Measurements from ENCODE around the gene CIB2. TPM values are rescaled to one million over a fixed set of nuclear protein-coding genes. Genes with fewer than 3 reads are reported as not detected.

CIB2 gene
- total and polyA plus RNA-seq, 11 donors = 3.3 to 18.5 (median 9.1) TPM

- no peaks in the 10 kb centered on the region for H3K4me1 ChIP-seq
- ATAC-seq (no peak), DNase-seq (no peak)
- no peak overlapping the region for H3K4me3 ChIP-seq
- H3K27me3 ChIP-seq = no peaks in the 10 kb centered on the region
- no peaks in the 10 kb centered on the region for H3K9me3 ChIP-seq
- H3K27ac ChIP-seq = no peak overlapping the region
- WGBS, 4 donors = 85 to 96% (median 93%) methylated on average over 5 of the region's 5 CpGs
- no peak for TF ChIP-seq POLR2A (IDR thresholded peaks at IDR 0.05)
- TF ChIP-seq, protein P1, sequence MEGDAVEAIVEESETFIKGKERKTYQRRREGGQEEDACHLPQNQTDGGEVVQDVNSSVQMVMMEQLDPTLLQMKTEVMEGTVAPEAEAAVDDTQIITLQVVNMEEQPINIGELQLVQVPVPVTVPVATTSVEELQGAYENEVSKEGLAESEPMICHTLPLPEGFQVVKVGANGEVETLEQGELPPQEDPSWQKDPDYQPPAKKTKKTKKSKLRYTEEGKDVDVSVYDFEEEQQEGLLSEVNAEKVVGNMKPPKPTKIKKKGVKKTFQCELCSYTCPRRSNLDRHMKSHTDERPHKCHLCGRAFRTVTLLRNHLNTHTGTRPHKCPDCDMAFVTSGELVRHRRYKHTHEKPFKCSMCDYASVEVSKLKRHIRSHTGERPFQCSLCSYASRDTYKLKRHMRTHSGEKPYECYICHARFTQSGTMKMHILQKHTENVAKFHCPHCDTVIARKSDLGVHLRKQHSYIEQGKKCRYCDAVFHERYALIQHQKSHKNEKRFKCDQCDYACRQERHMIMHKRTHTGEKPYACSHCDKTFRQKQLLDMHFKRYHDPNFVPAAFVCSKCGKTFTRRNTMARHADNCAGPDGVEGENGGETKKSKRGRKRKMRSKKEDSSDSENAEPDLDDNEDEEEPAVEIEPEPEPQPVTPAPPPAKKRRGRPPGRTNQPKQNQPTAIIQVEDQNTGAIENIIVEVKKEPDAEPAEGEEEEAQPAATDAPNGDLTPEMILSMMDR (IDR thresholded peaks at IDR 0.05) = no peak
- no peaks in the 10 kb centered on the region for H3K36me3 ChIP-seq
- intact Hi-C loops (cut with DNase I) = loop anchor here in 1 of 10 donors (10.0 kb wide), 1 partner anchor 55 kb away; no protein-coding TSS in a partner anchor
These were observed 8.3 kb upstream of the CIB2 start for GRCh38 chr15:78139578-78139977.

DNA sequence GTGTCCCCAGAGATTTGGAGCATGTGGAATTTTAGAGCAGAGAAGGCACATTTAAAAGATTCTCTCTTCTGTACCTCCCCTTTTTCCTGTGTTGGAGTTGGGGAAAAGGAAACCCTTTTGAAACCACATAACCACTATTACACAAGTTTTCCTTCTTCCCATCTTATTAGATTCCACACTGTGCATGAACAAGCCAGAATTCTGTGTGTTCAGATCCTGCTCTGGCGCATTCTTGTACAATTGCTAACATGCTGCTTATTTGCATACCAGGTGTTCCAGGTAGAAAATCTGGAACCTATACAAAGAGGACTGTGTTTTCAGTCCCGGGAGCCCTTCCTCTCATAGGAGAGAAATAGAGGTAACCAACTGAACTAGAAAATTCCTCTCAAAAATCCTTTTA lies 2.6 kb upstream of the CIB2 start:
- Histone ChIP-seq H3K36me3 (no peaks in the 10 kb centered on the region), H3K9me3 (no peaks in the 10 kb centered on the region), H3K4me3 (no peak overlapping the region), H3K4me1 (peaks cover 0 to 18% (median 7%) of the 10 kb centered on the region in 12 donors), H3K27ac (no peak overlapping the region), H3K27me3 (no peaks in the 10 kb centered on the region)
- ATAC-seq = no peak
- intact Hi-C loops (cut with DNase I) = loop anchor here in 9 of 10 donors (5.0 to 10.0 kb wide), 4 partner anchors 38 to 108 kb away; no protein-coding TSS in a partner anchor
- TF ChIP-seq, protein P1 (IDR thresholded peaks at IDR 0.05) = no peak
- no peak for TF ChIP-seq POLR2A (IDR thresholded peaks at IDR 0.05)
- WGBS, 4 donors = 93 to 100% (median 97%) methylated on average over 2 of the region's 2 CpGs
- DNase-seq = no peak

DNA sequence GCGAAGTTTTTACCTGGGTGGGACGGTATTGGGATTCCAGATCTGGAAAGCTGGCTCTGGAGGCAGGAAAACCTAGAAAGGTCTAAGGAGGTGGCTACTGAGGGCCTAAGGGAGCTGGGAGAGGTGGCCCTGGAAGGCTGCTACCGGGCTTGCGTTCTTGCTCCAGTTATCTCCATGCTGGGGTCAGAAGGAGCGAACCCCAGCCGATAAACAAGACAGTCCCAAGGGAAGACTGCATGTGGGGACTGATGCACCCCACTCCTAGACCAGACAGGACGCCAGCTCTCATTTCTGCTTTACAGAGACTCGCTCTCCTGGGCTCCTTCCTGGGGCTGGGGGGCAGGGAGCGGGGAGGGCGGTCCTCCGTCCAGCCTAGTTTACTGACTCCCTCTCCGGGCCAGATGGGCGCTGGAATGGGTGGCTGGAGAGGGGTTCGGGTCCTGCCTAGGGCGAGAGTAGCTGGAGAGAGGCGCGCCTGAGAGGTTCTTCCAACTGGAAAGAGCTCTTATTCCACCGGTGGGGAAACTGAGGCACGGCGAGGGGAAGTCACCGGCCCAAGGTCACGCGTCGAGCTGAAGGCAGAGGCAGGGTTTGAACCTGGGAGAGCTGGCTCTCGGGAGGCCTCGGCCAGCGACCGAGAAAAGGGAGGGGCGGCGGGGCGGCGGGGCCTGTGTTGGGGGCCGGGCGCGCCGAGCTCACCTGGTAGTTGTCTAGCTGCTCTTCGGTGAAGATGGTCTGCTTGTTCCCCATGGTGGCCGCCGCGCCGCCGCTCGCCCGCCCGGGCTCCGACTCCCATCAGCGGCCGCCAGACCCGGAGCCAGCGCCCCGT lies 565 bp downstream of the CIB2 start:
- TF ChIP-seq POLR2A (IDR thresholded peaks at IDR 0.05) = no peak
- TF ChIP-seq, protein P1 (IDR thresholded peaks at IDR 0.05) = no peak
- H3K4me1 ChIP-seq = peaks cover 0 to 18% (median 7%) of the 10 kb centered on the region in 12 donors
- WGBS, 4 donors = 29 to 42% (median 32%) methylated on average over 33 to 51 of the region's 51 CpGs
- intact Hi-C loops (cut with DNase I) = loop anchor here in 9 of 10 donors (2.0 to 10.0 kb wide), 5 partner anchors 42 to 112 kb away; no protein-coding TSS in a partner anchor
- no peaks in the 10 kb centered on the region for H3K36me3 ChIP-seq
- no peaks in the 10 kb centered on the region for H3K27me3 ChIP-seq
- H3K4me3 ChIP-seq = peak overlapping the region in 11 of 12 donors; percentile 59 to 97 (median 78)
- DNase-seq (peak in 2 of 5 donors; percentile 33 to 68), ATAC-seq (no peak)
- H3K9me3 ChIP-seq = no peaks in the 10 kb centered on the region
- peak overlapping the region in 8 of 12 donors; percentile 58 to 93 (median 82) for H3K27ac ChIP-seq

- intact Hi-C loops (cut with DNase I) = loop anchor here in 9 of 10 donors (2.0 to 10.0 kb wide), 5 partner anchors 42 to 112 kb away; no protein-coding TSS in a partner anchor
- TF ChIP-seq, protein P1 (IDR thresholded peaks at IDR 0.05) = no peak
- no peak for TF ChIP-seq POLR2A (IDR thresholded peaks at IDR 0.05)
- DNase-seq (no peak), ATAC-seq (no peak)
- H3K4me3 ChIP-seq = no peak overlapping the region
- no peaks in the 10 kb centered on the region for H3K27me3 ChIP-seq
- no peaks in the 10 kb centered on the region for H3K36me3 ChIP-seq
- peaks cover 0 to 18% (median 7%) of the 10 kb centered on the region in 12 donors for H3K4me1 ChIP-seq
- no peak overlapping the region for H3K27ac ChIP-seq
- no peaks in the 10 kb centered on the region for H3K9me3 ChIP-seq
- WGBS, 4 donors = 81 to 93% (median 88%) methylated on average over 5 of the region's 5 CpGs
These were observed 1.4 kb downstream of the CIB2 start for GRCh38 chr15:78129751-78130287.

Data from heart left ventricle (tissue), 16 donors.